GM18873 (cell line): Measurements from ENCODE around the gene STRADB.
"Not testable (repeated sequence)": the region's sequence is repeated elsewhere in the genome, so short reads cannot be mapped to it uniquely, and the experiment has no call there.

ENCODE experiments used
- ATAC-seq: cut with Tn5 transposase; IDR thresholded peaks from one replicate; pipeline ENCODE4 v1.9.1; 2021; ENCODE audit warnings: mild to moderate bottlenecking, moderate library complexity, moderate number of reproducible peaks; ENCODE audit not compliant: unreplicated experiment, low FRiP score

STRADB gene, protein sequence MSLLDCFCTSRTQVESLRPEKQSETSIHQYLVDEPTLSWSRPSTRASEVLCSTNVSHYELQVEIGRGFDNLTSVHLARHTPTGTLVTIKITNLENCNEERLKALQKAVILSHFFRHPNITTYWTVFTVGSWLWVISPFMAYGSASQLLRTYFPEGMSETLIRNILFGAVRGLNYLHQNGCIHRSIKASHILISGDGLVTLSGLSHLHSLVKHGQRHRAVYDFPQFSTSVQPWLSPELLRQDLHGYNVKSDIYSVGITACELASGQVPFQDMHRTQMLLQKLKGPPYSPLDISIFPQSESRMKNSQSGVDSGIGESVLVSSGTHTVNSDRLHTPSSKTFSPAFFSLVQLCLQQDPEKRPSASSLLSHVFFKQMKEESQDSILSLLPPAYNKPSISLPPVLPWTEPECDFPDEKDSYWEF

DNA sequence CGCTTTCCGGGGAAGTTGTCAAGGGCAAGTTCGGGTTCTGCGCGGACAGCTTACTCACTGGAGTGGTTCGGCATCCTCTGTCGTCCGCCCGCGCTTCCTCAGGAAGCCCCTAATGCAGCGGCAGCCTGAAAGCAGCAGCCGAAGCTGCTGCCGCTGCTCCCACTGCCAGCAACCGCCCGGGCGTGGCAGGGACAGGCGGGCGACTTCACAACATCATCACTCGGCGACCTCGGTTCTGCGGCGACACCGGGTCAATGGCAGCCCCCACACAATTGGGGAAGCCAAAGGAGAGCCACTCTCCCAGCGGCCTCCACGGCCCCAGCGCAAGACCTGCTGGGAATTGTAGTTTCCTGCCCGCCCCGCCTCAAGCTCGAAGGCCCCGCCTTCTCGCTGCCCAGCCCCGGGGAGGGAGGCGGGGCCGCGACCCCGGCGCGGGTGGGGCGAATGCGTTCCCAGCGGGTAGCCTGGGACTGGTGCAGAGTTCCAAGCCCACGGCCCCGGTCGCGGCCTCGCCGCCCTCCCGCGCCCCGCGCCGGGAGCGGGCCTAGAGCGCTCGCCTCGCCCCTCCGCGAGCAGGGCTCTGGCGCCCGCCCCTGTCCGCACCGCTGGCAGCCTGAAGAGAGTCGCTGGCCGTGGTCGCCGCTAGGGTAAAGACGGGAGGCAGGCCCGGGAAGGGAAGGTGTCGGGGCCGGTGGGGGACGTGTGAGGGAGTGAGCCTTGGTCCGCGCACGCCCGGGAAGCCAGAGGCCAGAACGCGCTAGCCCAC lies at the start of gene STRADB, which contains the start of gene TRAK2:
Gene STRADB, plus strand, starts transcription at position 449 of the 766 bp plus-strand sequence. CDS start 3,101 bp downstream, outside the sequence.
Gene TRAK2, minus strand, starts transcription at position 167 of the 766 bp plus-strand sequence. CDS start 30,951 bp downstream, outside the sequence.
- ATAC-seq = peak; percentile 93

DNA sequence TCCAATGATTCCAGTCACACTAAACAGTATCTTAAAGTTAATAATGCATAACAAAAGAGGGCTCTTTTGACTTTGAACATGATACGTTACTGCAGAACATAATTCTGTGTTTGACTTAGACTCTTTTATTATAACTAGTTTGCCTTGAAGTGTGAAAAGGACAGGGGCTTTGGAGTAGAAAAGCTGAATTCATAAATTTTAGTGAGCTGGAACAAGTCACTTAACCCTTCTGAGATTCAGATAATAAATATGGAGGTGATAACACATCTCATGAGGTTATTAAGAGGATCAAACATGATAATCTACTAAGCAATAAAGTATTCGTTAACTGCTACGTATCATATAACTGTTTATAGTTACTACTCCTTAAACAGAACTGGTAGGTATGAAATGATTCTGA lies 49.7 kb upstream of the STRADB start:
- no peak for ATAC-seq

DNA sequence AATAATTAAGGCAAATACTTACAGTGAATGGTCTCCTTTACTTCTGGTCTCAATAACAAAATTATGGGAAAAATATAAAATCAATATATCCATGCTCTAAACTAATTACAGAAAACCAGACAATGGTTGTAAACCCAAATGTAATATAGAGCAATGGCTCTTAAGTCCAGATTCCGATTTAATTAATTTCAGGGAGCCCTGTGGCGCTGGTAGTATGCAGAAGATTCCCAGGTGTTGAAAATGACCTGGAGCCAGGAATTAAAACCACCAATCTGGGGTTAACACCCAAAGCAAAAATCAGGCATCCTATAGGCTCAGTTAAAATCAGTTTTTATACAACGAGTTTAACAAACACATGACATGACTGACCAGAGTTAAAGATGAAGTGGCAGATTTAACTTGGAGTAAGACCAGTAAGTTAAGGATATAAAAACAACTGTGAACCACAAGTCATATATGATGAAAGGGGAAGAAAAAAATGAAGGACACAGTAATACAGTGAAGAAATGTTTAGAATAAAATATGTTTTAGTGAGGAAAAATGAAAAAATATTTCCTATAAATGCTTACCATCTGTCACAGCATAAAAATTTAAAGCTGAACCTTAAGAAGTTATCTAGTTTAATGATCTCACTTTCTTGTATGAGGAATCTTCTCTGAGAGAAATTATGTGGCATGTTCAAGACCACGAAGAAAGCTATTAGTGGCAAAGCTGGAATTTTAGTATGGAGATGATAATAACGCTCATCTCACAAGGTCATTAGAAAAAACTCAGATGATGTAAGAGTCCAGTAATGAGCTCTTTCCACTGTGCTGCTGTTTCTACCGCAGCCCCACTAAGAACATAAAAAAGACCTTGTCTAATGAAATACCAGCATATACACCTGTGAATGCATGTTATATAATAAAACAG lies 48.6 kb upstream of the STRADB start:
- no peak for ATAC-seq

DNA sequence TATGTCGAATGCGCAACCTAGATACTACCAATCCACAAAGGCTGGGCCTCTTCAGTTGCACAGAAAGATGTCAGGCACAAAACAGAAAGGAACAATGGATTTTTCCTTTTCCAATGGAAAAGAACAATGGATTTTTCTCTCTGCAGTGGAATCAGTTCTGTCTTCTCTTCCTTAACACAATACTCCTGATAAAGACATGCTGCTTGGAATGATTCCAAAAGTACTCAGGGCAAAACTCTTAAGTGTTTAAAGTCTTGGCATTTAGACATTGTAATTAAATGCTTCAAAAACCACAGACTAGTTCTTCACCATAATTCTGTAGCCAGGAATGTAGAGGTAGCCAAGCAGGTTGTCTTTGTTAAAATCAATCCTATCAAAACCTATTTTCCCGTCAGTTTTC lies 47.7 kb upstream of the STRADB start:
- ATAC-seq = no peak

DNA sequence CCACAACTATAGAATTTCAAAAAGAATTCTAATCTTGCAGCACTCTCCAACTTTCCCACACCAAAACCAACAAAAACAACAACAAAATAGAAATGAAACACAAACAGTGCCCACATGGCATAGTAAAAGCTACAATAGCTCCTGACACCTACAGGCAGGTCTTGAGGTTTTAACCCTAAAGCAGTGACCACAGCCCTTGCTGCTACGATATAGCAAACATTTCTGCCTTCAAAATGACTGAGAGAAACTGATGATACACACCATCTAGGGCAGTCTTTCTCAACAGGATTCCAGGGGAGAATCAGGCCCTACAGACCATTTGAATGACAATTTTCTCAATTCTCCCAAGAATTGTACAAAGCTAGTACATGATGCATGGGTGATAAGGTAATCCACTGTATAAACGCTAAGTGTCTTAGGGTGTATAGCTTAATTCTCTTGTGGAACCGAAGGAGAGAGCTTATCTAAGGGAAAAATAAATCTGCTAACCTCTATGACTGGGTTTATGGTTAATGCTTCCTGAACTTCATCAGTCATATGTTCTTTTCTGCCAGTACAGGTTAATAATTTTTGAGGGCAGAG lies 46.8 kb upstream of the STRADB start:
- ATAC-seq = no peak

DNA sequence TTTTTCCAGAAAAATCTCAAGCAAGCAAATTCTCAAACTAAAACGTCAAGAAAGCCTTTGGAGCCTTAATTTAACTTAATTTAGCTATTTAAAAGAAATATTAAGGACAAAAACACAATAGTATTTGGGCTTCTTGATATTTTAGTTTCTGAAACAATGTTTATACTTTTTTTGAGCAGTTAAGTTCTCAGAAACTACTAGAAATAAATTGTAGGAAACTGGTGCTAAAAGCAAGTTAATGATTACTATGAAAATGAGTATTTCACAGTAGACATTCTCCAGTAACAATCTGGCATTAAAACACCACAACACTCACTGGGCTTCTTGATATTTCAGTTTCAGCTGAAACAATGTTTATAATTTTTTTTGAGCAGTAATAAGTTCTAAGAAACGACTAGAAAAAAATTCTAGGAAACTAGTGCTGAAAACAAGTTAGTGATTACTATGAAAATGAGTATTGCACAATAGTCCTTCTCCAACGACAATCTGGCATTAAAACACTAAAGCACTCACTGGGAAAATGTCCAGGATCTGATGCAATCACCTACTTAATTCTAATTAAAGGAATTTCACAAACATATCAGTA lies 45.4 kb upstream of the STRADB start:
- ATAC-seq = no peak

DNA sequence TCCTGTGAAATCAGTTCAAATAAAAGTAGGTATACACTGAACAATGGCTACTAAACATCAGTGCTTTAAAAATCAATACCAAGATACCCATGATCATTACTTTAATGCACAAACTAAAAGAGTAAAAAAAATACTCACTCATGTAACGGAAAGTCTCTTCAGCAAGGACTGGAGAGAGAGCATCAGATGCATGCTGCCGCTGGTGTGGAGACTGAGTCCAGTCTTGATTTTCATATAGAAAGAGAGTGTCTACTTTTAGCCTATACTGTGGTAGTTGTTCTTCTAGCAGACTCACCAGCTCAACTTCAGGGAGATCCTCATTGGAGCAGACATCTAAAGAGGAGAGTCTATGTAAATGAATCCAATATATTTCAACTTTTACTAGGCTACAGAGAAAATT lies 44.3 kb upstream of the STRADB start:
- no peak for ATAC-seq

DNA sequence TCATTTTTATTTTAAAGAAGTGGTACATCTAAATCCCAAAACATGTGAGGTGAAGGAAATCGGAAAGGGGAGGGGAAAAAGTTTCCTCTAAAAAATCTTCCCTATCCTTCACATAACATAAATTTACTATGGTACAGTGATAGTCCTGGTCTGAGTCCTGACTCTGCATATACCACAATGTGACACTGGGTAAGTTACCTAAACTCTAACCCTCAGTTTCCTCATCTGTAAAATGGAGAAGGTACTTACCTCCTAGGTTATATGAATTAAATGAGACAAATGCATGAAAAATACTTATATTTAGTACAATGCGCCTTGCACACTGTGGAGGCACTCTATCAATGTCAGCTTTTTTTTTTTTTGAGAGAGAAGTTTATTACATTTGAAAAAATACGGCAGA lies 42.6 kb upstream of the STRADB start:
- no peak for ATAC-seq

DNA sequence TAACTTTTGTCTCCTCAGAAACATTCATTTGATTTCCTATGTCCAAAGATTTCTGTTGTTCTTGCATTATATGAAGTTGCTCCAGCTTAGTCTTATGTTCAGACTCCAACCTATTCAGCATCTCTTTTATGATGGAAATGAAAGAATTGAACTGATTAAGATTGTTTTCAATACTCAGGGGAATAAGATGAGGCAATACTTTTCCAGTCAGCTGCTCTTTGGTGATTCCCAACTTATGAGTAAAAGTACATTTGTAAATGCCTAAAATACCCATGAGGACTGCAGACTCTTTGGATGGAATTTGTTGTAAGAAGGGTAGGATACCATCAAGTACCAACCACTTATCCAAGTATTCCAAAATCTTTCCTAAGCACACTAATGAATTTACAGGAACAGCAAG lies 40.1 kb upstream of the STRADB start:
- no peak for ATAC-seq

DNA sequence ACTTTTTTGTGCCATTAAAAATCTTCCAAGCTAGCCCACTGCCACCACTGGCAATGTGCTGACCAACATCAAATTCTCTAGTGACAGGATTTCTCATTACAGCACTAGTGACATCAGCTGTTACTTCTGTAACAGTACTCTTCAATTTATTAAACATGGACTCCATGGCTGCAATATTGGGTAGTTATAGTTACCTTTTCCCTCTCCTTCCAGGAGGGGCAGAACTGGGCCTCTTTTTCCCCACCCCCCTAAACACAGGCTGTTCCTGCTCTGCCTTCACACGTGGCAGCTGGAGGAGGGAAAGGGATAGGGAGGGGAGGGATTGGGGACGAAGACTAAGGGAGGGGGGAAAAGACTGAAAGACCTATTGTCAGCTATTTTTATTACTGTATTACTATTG lies 38.4 kb upstream of the STRADB start:
- ATAC-seq = no peak

DNA sequence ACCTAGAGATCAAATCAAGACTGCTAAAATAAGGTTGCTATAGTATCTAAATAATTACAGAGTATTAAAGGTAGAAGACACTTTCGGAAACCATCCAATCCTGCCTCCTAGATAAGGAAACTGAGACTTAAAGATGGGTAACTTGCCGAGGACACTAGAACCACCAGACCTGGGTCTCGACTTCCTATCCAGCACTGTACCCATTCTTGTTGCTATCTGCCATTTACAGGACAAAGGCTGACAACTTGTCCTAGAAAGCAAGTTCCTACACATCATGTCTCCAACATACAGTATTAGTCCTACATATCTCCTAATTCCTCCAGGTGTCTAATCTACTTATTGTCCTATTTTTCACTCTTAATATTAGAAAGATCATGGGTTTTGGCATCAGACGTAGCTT lies 38.0 kb upstream of the STRADB start:
- no peak for ATAC-seq

DNA sequence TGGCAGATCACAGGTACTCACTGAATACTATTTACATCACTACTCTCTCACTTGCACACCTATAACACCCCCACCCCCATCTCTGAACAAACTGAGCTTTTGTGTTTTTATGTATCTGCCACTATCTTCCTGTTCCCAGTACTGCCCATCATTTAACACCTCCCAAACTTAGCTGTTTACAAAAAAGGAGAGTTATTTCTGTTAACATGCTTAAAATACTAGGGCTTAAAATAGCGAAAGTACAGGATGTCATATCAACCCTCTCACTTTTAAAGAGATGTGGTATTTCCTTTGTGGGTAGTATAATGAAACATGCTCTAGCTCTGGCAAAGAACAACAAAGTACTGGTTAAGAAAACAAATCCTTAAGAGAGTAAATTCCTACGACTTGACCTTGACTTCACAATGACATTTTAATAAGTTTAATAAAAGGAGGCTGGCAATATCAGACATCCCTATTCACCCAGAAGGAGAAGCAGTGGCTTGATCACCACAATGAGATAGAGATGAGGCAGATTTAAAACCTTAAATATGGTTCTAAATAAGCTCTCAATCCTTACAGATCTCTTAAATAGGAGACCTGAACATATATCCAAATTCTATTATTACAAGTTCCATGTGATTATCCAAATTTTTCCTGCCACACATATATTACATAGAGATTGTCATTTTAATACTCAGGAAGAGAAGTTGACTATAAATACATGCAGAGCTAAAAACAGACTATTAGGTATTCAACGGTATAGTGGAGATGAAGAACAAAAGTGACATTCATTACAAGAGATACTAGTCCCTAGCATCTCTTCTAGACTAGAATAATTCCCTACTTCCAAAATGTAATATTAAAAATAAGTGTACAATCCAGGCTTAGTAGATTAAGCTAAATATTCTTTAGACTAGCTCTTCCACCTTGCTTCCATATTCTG lies 37.2 kb upstream of the STRADB start:
- ATAC-seq = no peak

DNA sequence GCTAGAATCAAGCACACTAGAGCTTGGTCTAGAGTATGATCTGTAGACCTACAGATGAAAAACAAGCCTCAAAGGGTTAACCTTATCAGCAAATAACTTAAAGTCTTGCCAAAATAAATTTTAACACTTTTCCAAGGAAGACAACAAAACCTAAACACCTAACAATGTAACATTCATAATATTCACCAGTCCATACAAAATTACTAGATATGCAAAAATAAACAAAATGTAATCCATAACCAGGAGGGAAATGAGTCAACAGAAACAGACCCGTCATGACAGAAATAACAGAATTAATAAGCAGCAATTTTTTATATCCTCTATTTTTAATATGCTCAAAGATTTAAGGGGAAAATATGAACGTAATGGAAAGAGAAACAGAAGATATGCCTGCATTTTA lies 36.4 kb upstream of the STRADB start:
- ATAC-seq = no peak

DNA sequence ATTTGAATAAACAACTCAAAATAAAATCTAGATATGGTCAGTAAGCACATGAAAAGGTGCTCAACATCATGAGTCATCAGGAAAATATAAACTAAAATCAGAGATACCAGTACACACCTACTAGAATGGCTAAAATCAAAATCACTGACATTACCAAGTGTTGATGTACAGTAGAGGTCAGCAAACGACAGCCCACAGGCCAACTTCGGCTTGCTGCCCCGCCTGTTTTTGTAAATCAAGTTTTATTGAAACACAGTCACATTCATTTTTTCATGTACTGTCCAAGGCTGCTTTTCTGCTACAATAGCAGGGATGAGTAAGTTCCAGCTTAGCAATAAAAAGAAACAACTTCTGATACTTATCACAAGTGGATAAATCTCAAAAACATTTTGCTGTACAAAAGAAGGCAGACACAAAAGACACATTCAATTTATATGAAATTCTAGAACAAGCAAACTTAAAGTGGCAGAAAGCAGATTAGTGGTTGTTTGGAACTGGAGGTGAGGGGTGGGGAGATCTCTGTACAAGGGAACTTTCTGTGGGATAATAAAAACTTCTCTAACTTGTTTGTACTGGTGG lies 32.4 kb upstream of the STRADB start:
- ATAC-seq = no peak

DNA sequence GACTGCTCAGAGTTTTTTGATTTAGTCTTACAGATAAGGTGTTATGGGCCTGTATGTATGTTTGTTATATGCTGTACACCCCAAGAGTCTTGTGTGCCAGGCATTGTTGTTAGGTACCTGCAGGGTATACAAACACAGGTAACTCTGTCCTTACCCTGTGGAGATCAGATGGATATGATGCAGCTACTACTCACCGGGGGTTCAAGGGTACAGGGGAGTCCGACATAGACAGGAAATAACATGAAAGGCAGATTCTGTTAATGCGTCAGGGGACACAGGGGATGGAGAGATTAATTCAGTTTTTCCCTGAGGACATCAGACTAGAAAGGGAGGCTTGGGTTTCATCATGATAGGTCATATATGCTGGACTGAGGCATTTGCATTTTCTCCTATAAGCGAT lies 31.6 kb upstream of the STRADB start:
- ATAC-seq = no peak

DNA sequence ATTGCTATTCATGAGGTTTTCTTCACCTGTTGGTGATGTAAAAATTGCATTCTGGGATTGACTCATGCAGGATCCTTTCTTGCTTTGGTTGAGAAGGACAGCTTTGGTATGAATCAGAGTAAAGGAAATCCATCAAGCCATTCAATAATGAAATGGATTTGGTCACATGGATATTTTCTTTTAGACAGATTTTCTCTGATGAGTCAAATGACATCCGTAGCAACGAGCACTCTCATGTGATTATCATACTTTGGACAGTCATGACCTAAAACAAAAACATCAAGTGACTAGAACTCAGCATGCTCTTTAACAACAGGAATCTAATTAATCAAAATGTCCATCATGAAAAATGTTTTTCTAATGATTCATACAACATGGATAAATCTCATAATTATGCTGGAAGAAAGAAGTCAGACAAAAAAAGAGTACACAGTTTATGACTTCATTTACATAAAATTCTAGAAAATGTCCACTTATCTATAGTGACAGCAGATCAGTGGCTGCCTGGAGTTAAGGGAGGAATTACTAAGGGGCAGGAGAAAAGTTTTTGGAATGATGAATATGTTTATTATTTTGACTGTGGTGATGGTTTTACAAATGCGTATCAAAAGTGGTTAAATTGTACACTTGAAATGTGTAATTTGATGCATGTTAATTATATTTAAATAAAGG lies 31.0 kb upstream of the STRADB start:
- no peak for ATAC-seq

DNA sequence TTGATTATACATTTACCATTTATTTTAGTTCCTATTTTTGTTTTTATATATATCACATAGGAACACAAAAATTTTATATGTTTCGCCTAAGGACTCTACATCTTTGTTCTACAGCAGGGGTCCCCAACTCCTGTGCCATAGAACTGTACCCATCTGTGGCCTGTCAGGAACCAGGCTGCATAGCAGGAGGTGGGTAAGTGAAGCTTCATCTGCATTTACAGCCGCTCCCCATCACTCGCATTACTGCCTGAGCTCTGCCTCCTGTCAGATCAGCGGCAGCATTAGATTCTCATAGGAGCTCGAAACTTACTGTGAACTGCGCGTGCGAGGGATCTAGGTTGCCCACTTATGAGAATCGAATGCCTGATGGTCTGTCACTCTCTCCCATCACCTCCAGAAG lies 25.6 kb upstream of the STRADB start:
- no peak for ATAC-seq

DNA sequence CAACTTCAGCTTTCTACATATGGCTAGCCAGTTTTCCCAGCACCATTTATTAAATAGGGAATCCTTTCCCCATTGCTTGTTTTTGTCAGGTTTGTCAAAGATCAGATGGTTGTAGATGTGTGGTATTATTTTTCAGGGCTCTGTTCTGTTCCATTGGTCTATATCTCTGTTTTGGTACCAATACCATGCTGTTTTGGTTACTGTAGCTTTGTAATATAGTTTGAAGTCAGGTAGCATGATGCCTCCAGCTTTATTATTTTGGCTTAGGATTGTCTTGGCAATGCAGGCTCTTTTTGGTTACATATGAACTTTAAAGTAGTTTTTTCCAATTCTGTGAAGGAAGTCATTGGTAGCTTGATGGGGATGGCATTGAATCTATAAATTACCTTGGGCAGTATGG lies 23.2 kb upstream of the STRADB start:
- ATAC-seq = not testable (repeated sequence)
